ENCODE data around the gene MBNL2. TPM values are rescaled to one million over a fixed set of nuclear protein-coding genes. Genes with fewer than 3 reads are reported as not detected.

MBNL2 gene
- total RNA-seq, 2 experiments from 2014 or later, result 15.8 to 16.1 TPM

GRCh38 chr13:97284558-97284957, 62.4 kb downstream of the MBNL2 start:
- peaks cover 14% of the 10 kb centered on the region for H3K36me3 Mint-ChIP-seq (ENCODE audit: low read depth)
- ATAC-seq (no peak), DNase-seq (no peak)
- H3K27ac Mint-ChIP-seq, result no peak overlapping the region
- ChIA-PET CTCF (interaction anchor here (1.1 kb wide), 1 partner anchor 174 kb away, joined by 3 read pairs; no protein-coding TSS in a partner anchor), POLR2A (no interaction called here)
- no peak for TF ChIP-seq CTCF (IDR thresholded peaks at IDR 0.05)
- H3K27me3 Mint-ChIP-seq, result no peaks in the 10 kb centered on the region
- H3K9me3 Mint-ChIP-seq, result no peaks in the 10 kb centered on the region
- intact Hi-C loops (cut with micrococcal nuclease), result no loop called here
- H3K4me3 Mint-ChIP-seq, result no peak overlapping the region
- peaks cover 47% of the 10 kb centered on the region for H3K4me1 Mint-ChIP-seq (ENCODE audit: low read depth)

- no peak overlapping the region for H3K4me3 Mint-ChIP-seq
- no peak overlapping the region for H3K27ac Mint-ChIP-seq
- peaks cover 16% of the 10 kb centered on the region for H3K36me3 Mint-ChIP-seq (ENCODE audit: low read depth)
- no peaks in the 10 kb centered on the region for H3K9me3 Mint-ChIP-seq
- H3K4me1 Mint-ChIP-seq (ENCODE audit: low read depth), result peaks cover 47% of the 10 kb centered on the region
- no peaks in the 10 kb centered on the region for H3K27me3 Mint-ChIP-seq
- CTCF ChIA-PET, result interaction anchor here (1.1 kb wide), 1 partner anchor 175 kb away, joined by 3 read pairs; no protein-coding TSS in a partner anchor
- intact Hi-C loops (cut with micrococcal nuclease), result no loop called here
- TF ChIP-seq CTCF (IDR thresholded peaks at IDR 0.05), result no peak
- no peak for DNase-seq
- POLR2A ChIA-PET, result no interaction called here
- ATAC-seq, result no peak
Observed at GRCh38 chr13:97285221-97285955, 63.3 kb downstream of the MBNL2 start.

GRCh38 chr13:97286317-97287046, 64.3 kb downstream of the MBNL2 start:
- H3K27ac Mint-ChIP-seq, result no peak overlapping the region

GRCh38 chr13:97287047-97287383, 64.9 kb downstream of the MBNL2 start:
- Mint-ChIP-seq H3K27me3 (no peaks in the 10 kb centered on the region), H3K9me3 (no peaks in the 10 kb centered on the region), H3K27ac (no peak overlapping the region), H3K36me3 (ENCODE audit: low read depth) (peaks cover 14% of the 10 kb centered on the region), H3K4me1 (ENCODE audit: low read depth) (peaks cover 42% of the 10 kb centered on the region), H3K4me3 (no peak overlapping the region)
- CTCF ChIA-PET, result no interaction called here
- ATAC-seq (no peak), DNase-seq (no peak)
- no peak for TF ChIP-seq CTCF (IDR thresholded peaks at IDR 0.05)
- POLR2A ChIA-PET, result no interaction called here
- intact Hi-C loops (cut with micrococcal nuclease), result no loop called here

More at GRCh38 chr13:97286317-97287046, 64.3 kb downstream of the MBNL2 start:
- Mint-ChIP-seq H3K27me3 (no peaks in the 10 kb centered on the region), H3K9me3 (no peaks in the 10 kb centered on the region), H3K4me3 (no peak overlapping the region), H3K36me3 (ENCODE audit: low read depth) (peaks cover 14% of the 10 kb centered on the region), H3K4me1 (ENCODE audit: low read depth) (peaks cover 42% of the 10 kb centered on the region)
- intact Hi-C loops (cut with micrococcal nuclease), result no loop called here
- ATAC-seq (no peak), DNase-seq (no peak)
- POLR2A ChIA-PET, result no interaction called here
- TF ChIP-seq CTCF (IDR thresholded peaks at IDR 0.05), result no peak
- CTCF ChIA-PET, result no interaction called here

GRCh38 chr13:97288486-97288900, 66.4 kb downstream of the MBNL2 start:
- intact Hi-C loops (cut with micrococcal nuclease), result no loop called here
- Mint-ChIP-seq H3K9me3 (no peaks in the 10 kb centered on the region), H3K27ac (no peak overlapping the region), H3K4me3 (no peak overlapping the region), H3K4me1 (ENCODE audit: low read depth) (peaks cover 34% of the 10 kb centered on the region), H3K36me3 (ENCODE audit: low read depth) (peaks cover 11% of the 10 kb centered on the region), H3K27me3 (no peaks in the 10 kb centered on the region)
- ChIA-PET CTCF (no interaction called here), POLR2A (no interaction called here)
- ATAC-seq (no peak), DNase-seq (no peak)
- no peak for TF ChIP-seq CTCF (IDR thresholded peaks at IDR 0.05)
